Ramos (cell line): ENCODE data around the gene WDR83.
"Not testable (repeated sequence)": the region's sequence is repeated elsewhere in the genome, so short reads cannot be mapped to it uniquely, and the experiment has no call there.

Experiments used
- in situ Hi-C: fragments of 300-500 bp; cut with MboI; formaldehyde crosslinking; loops from one replicate; pipeline ENCODE4 v1.14.3; 2022; ENCODE audit warnings: low sequenced_read_pairs; ENCODE audit not compliant: unreplicated experiment

WDR83 gene

DNA sequence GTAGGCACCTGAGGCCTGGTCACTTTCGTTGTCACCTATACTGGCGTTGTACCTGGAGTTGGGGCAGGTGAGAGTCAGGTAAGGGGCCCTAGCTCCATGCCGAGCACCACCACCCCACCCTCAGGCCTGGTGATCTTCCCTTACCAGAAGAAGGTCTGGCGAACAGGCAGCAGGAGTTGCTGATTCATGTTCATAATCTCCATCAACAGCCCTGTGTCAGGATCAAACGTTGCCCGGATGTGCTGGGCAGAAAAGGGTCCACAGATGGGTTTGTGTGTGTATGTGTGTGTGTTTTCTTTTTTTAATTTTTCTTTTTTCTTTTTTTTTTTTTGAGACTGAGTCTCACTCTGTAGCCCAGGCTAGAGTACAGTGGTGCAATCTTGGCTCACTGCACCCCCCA, 14.4 kb upstream of the WDR83 start:
- in situ Hi-C loops = no loop called here

DNA sequence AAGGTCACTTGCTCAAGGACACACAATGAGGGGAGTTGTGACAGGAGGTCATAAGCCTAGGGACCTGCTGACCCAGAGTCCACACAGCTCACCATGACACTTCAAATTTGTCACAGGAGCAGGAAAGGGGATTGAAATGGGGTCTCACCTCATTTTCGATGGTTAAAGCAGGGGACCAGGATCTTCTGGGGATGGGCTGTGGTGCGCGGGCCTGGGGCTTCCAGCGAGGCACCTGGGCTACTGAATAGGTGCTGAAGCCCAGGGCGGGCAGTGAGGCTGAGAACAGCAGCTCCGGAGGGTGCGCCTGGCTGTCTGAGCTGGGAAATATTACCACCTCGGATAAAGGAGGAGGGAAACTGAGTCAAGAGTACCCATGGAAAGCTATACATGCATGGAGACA, 11.1 kb upstream of the WDR83 start:
- in situ Hi-C loops = no loop called here

DNA sequence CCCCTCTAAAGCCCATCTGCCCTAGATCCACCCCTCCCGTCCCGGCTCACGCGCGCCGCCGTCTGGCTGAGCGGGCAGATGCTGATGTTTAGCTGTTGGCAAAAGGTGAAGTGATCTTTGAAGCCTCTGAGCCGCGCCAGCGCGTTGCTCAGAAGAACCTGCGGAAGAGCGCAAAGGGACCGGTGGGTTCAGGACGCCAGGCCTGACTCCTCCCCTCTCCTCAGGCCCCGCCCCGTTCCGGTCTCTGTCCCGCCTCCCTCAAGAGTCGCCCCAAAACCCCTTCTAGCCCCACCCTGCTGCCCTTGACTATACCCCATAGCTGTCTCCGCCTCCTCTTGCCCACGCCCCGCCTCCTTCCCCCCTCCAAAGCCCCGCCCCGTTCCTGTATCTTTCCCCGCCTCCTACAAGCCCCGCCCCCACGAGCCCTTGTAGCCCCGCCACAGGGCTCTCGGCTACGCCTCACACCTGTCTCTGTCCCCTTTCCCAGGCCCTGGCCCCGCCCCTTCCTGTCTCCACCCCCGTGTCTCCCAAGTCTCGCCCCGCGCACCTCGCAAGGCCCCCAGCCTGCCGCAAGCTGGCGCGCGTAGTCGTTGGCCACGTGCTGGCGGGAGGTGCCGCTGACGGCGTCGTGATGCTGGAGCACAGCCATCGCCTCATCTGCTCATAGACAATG, 9.6 kb upstream of the WDR83 start:
- in situ Hi-C loops = no loop called here

DNA sequence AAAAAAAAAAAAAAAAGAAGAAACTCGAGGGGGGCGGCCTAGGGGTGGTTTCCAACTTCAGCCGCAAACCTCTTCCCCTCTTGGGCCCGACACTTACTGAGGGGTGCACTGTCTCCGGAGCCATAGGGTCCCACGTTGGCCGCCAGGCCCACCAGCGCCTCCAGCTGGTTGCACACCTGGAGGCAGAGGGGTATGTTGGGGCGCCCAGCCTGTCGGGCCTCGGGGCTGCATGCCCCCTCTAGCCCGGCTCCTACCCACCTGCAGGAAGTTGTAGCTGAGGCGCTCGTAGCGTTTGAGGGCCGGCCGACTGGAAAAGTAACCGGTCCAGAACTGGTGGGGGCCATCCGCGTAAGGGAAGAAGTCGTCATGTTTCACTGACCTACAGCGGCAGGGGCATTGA, 8.6 kb upstream of the WDR83 start:
- in situ Hi-C loops = no loop called here

DNA sequence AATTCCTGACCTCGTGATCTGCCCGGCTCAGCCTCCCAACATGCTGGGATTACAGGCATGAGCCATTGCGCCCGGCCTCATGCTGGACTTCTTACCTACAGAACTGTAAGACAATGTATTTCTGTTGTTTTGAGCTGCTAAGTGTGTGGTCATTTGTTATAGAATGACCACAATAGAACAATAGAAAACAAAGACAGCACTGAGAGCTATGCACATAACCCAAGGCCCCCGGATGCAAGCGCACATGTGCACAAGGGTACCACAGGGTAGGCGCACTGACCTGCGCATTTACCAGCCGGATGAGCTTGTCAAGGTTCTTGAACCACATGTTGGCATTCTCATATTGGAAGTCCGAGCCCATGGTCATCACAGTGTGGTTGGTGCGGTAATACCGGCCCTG, 5.6 kb upstream of the WDR83 start:
- in situ Hi-C loops = no loop called here

DNA sequence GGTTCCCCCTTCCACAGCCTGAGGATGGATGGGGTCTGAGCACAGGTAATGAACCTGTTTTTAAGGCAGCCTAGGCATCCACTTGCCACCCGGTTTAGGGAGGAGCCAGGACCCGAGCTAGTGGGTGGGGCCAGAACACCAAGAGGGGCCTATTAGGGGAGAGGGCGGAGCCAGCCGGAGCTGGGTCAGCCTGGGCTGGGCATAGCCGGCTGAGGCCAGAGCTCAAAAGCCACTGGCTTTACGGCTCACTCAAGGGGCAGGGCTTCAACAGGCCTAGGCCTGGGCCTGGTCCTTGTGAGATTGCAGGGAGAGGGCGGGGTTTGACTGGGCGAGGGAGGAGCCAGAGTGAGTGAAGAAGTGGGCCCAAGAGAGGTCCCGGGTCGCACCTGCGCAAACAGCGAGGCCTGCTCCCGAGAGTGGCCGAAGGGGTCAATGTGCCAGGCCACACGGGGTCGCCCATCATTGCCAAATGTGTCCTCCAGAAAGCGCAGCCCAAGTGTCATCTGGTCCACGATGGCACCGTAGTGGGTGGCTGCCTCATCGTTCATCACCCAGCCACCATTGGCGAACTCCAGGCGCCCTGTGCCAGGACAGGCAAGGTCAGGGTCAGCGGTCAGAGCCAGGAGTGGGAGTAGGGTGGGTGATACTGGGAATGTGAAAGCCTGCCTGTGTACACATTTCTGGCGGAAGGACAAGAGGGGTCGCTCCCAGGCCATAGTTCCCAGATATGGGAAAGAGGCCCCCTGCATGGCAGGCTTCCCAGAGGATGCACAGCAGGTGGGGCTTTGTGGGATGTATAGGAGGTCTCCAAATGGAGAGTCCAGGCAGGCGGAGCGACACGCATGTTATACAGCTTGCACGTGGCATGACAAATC, 2.0 kb upstream of the WDR83 start:
- in situ Hi-C loops = no loop called here

DNA sequence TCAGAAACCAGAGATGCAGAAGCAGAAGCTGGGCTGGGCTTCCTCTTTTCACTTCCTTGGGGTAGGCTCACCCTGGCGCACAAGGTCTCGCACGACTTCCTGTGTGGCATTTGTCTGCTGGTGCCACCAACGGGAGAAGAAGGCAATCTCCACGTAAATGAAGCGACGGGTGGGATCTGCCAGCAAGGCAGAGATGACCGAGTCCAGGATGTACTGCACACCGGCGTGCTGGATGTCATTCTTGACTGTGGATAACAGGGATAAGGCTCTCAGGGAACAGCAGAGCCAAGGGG, 1.4 kb upstream of the WDR83 start:
- in situ Hi-C loops = no loop called here

DNA sequence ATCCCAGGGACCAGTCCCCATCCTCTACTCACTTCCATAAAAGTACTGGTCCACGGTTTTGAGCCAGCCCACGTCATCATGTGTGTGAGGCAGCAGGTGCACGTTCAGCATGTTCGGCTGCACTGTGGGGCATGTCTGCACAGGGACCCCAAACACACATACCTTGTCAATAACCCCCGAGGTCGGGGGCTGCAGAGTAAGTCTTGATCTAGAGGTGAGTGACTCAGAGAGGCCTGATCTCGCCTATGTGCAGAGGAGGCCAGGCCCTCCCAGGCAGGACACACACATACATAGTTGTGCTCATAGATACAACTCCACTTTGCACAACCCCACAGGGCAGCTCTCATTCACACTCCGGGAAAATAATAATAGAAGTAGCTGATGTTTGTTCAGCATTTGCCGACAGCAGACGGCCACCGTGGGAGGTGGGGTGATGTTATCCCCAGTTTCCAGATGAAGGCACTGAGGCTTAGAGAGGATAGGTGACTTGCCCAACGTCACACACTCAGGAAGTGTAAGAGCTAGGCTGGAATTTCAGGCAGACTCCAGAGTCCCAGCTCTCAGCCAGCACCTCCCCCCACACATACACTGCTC, 839 bp upstream of the WDR83 start:
- in situ Hi-C loops = no loop called here

DNA sequence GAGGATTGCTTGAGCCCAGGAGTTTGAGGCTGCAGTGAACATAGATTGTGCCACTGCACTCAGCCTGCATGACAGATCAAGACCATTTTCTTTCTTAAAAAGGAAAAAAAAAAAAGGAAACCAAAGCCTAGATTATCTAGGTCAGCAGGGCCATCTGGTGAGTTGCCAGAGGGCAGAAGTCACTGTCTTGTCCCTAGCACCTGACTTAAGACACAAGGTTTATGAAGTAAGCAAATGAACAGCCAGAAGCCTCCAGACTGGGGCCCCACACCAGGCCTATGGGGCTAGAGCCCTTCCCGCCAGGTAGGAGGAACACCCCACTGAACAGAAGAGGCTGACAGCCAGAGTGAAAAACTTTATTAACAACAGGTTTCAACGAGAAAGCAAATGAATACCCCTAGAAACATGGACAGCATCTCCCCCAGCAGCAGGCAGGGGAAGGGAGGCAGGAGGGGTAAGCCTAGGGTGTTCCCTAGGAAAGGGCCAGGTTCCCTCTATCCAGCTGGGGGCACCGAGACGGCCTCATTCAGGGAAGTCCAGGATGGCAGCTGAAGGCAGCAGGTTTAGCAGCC, 1.2 kb downstream of the WDR83 start:
- in situ Hi-C loops = no loop called here

DNA sequence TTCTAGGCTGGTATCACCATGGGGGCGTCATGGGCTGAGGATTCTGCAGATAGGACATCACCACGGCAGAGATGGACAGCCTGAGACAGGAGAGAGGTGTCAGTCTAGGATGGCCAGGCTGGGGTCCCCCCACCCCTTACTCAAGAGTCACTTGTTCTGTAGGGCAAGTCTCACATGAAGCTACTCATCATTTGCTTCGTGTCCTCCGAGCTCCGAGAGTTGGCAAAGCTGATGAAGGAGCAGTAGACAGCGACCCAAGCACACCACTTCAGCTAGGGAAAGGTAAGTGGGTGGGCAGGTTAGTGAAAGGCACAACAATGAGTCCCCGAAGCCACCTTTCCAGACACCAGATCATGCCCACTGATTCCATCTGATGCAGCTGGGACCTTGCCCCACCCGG, 1.7 kb downstream of the WDR83 start:
- in situ Hi-C loops = no loop called here

DNA sequence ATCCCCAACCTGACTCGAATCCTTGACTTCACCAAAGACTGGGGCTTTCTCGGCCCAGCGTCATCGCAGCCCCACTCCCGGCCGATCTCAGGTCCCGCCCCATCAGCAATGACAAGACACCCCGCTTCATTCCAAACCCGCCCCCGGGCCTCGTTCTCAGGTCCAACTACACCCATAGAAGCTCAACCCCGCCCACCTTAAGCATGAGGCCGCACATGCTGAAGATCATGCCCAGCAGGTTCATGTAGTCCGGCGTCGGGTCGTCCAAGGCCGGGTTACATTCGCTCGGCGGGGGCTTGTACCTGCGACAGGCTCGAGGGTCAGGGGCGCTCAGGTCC, 2.3 kb downstream of the WDR83 start:
- in situ Hi-C loops = no loop called here

DNA sequence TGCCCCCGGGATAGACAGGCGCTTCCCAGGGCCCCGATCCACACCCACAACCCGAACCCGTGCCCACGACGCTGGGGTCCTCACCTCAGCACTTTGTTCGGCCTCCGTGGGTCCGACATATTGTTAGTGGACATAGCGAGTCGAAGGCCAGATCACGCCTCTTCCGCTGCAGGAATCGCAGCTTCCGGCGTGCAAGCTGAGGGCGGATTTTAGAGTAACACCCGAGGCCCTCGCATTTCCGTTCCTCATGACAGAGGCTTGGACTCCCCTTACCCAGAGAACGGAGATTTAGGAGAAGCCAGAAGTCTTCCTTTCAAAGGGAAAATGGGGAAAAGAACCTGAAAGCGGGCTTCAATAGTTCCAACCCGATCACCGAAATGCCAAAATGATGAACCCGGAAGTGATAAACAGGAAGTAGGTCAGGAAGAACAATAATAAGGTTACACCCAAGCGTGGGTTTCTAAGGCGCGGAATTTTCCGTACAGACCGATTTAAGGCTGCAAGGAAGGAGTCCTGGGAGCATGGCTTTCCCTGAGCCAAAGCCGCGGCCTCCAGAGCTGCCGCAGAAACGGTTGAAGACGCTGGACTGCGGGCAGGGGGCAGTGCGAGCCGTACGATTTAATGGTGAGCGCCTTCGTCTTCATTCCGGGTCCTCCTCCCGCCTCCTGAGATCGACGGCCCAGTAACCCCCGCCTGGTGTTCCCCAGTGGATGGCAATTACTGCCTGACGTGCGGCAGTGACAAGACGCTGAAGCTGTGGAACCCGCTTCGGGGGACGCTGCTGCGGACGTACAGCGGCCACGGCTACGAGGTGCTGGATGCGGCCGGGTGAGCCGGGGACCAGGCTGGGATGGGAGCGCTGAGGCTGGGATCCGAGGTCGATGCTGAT, 2.9 kb downstream of the WDR83 start:
- in situ Hi-C loops = loop anchor here (5.0 kb wide), 1 partner anchor 107 kb away; no protein-coding TSS in a partner anchor

DNA sequence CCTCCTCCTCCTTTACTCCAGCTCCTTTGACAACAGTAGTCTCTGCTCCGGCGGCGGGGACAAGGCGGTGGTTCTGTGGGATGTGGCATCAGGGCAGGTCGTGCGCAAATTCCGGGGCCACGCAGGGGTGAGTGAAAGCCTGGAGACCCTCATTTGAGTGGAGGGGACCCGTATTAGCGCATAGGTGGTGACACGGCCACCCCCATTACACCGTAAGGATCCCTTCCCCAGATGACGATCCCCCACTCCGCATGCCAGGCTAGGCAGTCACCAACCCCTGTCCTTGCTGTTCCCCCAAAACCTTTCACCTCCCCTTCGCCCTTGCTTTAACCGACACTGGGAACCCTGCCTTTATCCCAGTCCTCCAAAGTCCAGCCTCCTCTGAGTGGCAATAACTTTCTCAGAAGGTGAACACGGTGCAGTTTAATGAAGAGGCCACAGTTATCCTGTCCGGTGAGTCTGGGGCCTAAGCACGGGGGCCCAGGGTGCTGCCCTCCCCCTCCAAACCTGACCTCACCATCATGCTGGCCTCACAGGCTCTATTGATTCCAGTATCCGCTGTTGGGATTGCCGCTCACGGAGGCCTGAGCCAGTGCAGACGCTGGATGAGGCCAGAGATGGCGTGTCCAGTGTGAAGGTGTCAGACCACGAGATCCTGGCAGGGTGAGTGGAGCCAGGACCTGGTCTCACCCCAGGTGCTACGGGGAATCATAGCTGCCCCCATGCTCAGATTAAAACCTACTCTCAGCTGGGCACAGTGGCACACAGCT, 3.7 kb downstream of the WDR83 start:
- in situ Hi-C loops = loop anchor here (5.0 kb wide), 1 partner anchor 108 kb away; no protein-coding TSS in a partner anchor

DNA sequence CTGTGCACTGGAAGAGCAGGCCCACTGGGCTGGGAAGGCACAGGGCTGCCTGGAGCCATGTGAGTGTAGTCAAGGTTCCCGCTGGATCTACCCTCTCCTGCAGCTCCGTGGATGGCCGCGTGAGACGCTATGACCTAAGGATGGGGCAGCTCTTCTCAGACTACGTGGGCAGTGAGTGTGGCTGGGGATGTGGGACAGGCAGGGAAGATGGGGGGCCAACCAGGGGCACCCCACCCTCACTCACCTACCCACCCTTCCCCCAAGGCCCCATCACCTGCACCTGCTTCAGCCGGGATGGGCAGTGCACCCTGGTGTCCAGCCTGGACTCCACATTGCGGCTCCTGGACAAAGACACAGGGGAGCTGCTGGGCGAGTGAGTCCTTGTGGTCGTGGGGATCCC, 6.1 kb downstream of the WDR83 start:
- in situ Hi-C loops = loop anchor here (5.0 kb wide), 1 partner anchor 110 kb away; no protein-coding TSS in a partner anchor

DNA sequence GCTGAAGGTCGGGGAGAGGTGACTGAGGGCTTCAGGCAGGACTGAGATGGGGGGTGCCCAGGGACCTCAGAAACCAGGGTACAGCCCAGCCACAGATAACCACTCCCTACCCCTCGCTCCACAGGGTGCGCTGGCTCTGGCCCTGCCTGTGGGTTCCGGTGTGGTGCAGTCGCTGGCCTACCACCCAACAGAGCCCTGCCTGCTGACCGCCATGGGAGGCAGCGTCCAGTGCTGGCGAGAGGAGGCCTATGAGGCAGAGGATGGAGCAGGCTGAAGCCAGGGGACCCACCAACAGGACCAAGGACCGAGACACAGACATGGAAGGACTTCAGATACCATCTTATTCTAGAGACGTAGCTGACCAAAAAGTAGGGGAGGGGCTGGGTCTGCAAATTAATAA, 8.8 kb downstream of the WDR83 start:
- in situ Hi-C loops = no loop called here

DNA sequence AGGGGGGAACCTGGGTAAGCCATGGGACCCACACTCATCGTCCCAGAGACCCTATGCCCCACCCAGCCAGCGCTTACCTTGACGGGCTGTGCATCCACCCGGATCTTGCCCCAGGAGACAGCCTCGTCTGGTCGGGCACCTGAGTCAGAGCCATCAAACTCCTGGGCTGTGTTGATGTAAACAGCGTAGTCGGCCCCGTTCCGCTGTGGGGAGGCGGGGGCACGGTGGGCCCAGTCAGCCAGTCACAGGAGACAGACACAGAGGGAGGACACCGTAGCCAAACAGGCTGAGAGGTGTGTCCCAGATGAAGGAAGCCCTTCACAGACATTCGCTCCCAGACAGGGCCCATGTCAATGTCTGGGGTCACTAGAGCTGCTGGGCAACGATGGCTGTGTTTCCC, 9.3 kb downstream of the WDR83 start:
- in situ Hi-C loops = no loop called here

DNA sequence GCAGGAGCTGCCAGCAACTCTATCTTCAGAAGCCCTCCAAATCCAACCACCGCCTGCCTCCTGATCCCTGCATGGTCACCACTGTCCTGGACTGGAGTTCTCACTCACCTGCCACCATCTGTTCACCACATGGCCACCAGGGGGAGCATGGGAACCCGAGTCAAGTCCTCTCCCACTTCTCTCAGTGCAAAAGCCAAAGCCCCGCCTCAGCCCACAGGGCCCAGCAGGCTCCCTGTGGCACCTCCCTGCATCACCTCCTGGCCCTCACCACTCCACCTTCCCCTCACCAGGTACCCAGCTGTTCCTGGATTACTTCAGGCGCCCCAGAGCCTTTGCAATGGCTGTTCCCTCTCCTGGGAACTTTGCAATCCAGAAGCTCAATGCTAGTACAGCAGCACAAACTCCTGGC, 9.8 kb downstream of the WDR83 start:
- in situ Hi-C loops = no loop called here

DNA sequence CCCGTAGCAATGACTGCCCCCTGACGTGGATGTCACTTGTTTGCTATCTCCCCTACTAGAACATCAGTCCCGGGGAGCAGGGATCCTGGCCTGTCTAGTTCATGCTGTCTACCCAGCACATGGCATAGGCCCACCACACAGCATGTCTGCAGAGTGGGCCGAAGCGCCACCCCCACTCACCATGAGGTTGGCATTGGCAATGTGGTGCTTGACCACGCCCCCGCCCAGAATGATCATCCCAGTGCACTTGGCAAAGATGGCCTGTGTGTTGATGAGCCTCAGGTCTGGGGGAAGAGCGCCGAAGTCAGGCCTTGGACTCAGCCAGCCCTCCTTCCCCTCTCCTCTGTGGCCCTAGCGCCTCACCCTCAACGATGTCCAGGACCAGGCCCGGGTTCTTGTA, 10.3 kb downstream of the WDR83 start:
- in situ Hi-C loops = no loop called here

DNA sequence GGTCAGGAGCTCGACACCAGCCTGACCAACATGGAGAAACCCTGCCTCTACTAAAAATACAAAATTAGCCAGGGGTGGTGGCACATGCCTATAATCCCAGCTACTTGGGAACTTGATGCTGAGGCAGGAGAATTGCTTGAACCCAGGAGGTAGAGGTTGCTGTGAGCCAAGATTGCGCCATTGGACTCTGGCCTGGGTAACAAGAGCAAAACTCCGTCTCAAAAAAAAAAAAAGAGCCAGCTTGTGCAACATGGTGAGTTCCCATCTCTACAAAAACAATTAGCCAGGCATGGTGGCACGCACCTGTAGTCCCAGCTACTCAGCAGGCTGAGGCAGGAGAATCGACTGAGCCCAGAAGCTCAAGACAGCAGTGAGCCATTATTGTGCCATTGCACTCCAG, 11.4 kb downstream of the WDR83 start:
- in situ Hi-C loops = not testable (repeated sequence)

DNA sequence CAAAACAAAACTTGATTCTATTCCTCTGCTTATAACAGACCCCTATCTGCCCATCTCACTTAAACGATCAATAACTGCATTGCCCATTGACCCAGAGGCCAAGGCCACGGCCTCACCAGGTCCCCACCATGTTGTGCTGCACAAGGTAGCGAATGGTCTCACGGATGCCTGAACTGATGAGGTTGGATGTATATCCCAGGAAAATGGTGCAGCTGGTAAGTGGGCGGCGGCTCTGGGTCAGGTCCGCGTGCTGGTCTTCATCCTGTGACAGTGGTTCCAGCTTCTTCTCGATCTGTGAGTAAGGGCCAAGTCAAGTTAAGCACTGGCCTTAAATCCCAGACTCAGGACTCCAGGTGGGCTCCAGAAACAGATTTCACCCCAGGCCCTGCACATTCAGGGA, 13.4 kb downstream of the WDR83 start:
- in situ Hi-C loops = no loop called here
